NCI-H2081 (cell line): Measurements from ENCODE around the gene JAK3.
A peak's percentile ranks its signal among the peaks of the same experiment; 100 is the strongest.
"Not testable (repeated sequence)": the region's sequence is repeated elsewhere in the genome, so short reads cannot be mapped to it uniquely, and the experiment has no call there.

ENCODE experiments used
- DNase-seq, 2 experiments: peaks; one replicate each; lab custom pipeline; 2025; lab: John Stamatoyannopoulos, UW

JAK3 gene

GRCh38 chr19:17803264-17803896, 44.4 kb downstream of the JAK3 start:
- DNase-seq = no peak

GRCh38 chr19:17802137-17802858, 45.5 kb downstream of the JAK3 start:
- no peak for DNase-seq

GRCh38 chr19:17798599-17798998, 49.2 kb downstream of the JAK3 start:
- DNase-seq = not testable (repeated sequence)

- DNase-seq = no peak
Measured at GRCh38 chr19:17797424-17798201, 50.2 kb downstream of the JAK3 start.

GRCh38 chr19:17796838-17797423, 50.9 kb downstream of the JAK3 start:
- no peak for DNase-seq

- no peak for DNase-seq
Measured at GRCh38 chr19:17796013-17796837, 51.6 kb downstream of the JAK3 start.

- no peak for DNase-seq
Measured at GRCh38 chr19:17795495-17795856, 52.3 kb downstream of the JAK3 start.

GRCh38 chr19:17794731-17795494, 52.9 kb downstream of the JAK3 start, which contains the start of gene B3GNT3:
Gene B3GNT3 (plus strand): TSS chr19:17795138. CDS start chr19:17807808, 12,670 bp downstream.
- DNase-seq = peak; percentile 53 to 55

- no peak for DNase-seq
Measured at GRCh38 chr19:17794412-17794730, 53.4 kb downstream of the JAK3 start.

- DNase-seq = no peak
Measured at GRCh38 chr19:17790059-17790780, 57.6 kb downstream of the JAK3 start.

- no peak for DNase-seq
Measured at GRCh38 chr19:17788632-17789031, 59.1 kb downstream of the JAK3 start.

- DNase-seq = no peak
Measured at GRCh38 chr19:17787274-17787913, 60.4 kb downstream of the JAK3 start.

GRCh38 chr19:17784201-17785008, 63.4 kb downstream of the JAK3 start:
- DNase-seq = peak; percentile 65 to 67

GRCh38 chr19:17783721-17784120, 64.1 kb downstream of the JAK3 start:
- DNase-seq = not testable (repeated sequence)

GRCh38 chr19:17780781-17781180, 67.0 kb downstream of the JAK3 start:
- DNase-seq = no peak

- DNase-seq = no peak
Measured at GRCh38 chr19:17778968-17779929, 68.5 kb downstream of the JAK3 start.

- DNase-seq = no peak
Measured at GRCh38 chr19:17778251-17778967, 69.4 kb downstream of the JAK3 start.
